ENCODE data around the gene FASLG. TPM values are rescaled to one million over a fixed set of nuclear protein-coding genes. Genes with fewer than 3 reads are reported as not detected.

Gene FASLG
- total and polyA plus RNA-seq, 10 of the 15 experiments (the other 5 are each of a cell fraction or from before 2014, with no cell fraction given), result 0.05 to 4.0 (median 0.09) TPM; not detected in 2

DNA sequence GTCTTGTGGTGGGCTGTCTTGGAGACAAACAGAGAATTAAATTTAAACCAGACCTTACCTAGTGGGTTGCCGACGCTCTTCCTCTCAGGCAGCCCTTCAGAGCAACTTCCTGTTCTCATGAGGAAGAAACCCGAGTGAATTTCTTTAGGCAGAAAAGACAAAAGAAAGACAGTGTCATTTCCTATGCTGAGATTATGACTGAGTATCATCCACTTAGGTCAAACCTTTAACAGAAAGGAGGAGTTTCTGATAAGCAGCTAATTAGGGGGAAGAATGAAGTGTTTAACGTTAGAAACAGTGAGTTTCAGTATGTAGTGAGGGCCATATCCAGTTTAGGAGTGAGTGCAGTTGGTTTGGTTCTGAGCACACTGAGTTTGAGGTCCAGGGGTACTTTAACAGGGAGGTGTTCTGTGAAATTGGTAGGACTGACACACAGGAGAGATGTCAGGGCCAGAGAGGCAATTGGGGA lies 38.7 kb downstream of the FASLG start:
- Histone ChIP-seq H2AFZ (ENCODE audit: control insufficient read depth, low read depth, low read length) (no peak overlapping the region), H3K36me3 (ENCODE audit: control insufficient read depth in 2 of 2, insufficient read depth in 2 of 2, low read length in 1 of 2) (no peaks in the 10 kb centered on the region), H3K9ac (ENCODE audit: control insufficient read depth, insufficient read depth, low read length) (no peak overlapping the region), H3K27ac (ENCODE audit: control insufficient read depth, insufficient read depth) (no peak overlapping the region), H3K9me3 (replicated peaks; ENCODE audit: control insufficient read depth, insufficient read depth, low read length) (no peaks in the 10 kb centered on the region), H3K27me3 (replicated peaks in 1 of 2; ENCODE audit: control insufficient read depth in 2 of 2, insufficient read depth in 2 of 2, low read length in 1 of 2) (no peaks in the 10 kb centered on the region), H4K20me1 (ENCODE audit: control insufficient read depth, insufficient read depth) (no peaks in the 10 kb centered on the region), H3K4me2 (ENCODE audit: control insufficient read depth, insufficient read depth) (no peak overlapping the region), H3K4me3 (no peak overlapping the region), H3K4me1 (ENCODE audit: control insufficient read depth, insufficient read depth, low read length) (peaks cover 12% of the 10 kb centered on the region), H3K79me2 (ENCODE audit: control insufficient read depth, insufficient read depth, low read length) (no peaks in the 10 kb centered on the region)
- TF ChIP-seq GABPA (IDR thresholded peaks at IDR 0.05; ENCODE audit: low read depth) (0 out of 2 replicates have a peak, but pooled peaks have one; percentile 12), CUX1 (IDR thresholded peaks at IDR 0.05; ENCODE audit: insufficient replicate concordance, low read depth, low read length) (no peak)
- TF ChIP-seq, protein P1, sequence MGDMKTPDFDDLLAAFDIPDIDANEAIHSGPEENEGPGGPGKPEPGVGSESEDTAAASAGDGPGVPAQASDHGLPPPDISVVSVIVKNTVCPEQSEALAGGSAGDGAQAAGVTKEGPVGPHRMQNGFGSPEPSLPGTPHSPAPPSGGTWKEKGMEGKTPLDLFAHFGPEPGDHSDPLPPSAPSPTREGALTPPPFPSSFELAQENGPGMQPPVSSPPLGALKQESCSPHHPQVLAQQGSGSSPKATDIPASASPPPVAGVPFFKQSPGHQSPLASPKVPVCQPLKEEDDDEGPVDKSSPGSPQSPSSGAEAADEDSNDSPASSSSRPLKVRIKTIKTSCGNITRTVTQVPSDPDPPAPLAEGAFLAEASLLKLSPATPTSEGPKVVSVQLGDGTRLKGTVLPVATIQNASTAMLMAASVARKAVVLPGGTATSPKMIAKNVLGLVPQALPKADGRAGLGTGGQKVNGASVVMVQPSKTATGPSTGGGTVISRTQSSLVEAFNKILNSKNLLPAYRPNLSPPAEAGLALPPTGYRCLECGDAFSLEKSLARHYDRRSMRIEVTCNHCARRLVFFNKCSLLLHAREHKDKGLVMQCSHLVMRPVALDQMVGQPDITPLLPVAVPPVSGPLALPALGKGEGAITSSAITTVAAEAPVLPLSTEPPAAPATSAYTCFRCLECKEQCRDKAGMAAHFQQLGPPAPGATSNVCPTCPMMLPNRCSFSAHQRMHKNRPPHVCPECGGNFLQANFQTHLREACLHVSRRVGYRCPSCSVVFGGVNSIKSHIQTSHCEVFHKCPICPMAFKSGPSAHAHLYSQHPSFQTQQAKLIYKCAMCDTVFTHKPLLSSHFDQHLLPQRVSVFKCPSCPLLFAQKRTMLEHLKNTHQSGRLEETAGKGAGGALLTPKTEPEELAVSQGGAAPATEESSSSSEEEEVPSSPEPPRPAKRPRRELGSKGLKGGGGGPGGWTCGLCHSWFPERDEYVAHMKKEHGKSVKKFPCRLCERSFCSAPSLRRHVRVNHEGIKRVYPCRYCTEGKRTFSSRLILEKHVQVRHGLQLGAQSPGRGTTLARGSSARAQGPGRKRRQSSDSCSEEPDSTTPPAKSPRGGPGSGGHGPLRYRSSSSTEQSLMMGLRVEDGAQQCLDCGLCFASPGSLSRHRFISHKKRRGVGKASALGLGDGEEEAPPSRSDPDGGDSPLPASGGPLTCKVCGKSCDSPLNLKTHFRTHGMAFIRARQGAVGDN (IDR thresholded peaks at IDR 0.05), result no peak
- intact Hi-C loops (cut with micrococcal nuclease; ENCODE audit: unreplicated experiment) (loop anchor here (2.0 kb wide), 1 partner anchor 21 kb away; no protein-coding TSS in a partner anchor), in situ Hi-C loops (cut with MboI) (no loop called here)
- ATAC-seq (peak; percentile 57), DNase-seq (ENCODE audit: low read depth, low spot score) (no peak), FAIRE-seq (no peak)
- WGBS (ENCODE audit: insufficient coverage, insufficient replicate concordance, low lambda C conversion rate, missing lambda C conversion rate), result 27% methylated on average over 4 of the region's 4 CpGs
- ChIA-PET CTCF (no interaction called here), POLR2A (no interaction called here), RAD21 (ENCODE audit: unreplicated experiment) (no interaction called here), SMC1A (ENCODE audit: uncharacterized antibody, unreplicated experiment) (interaction anchor here (1.6 kb wide), 1 partner anchor 22 kb away, joined by 3 read pairs; no protein-coding TSS in a partner anchor)
- no TSS peak for BruUV-seq (replicated peaks)

Data from GM12878 (cell line).